Measurements from ENCODE around the gene EFTUD2. TPM values are rescaled to one million over a fixed set of nuclear protein-coding genes. Genes with fewer than 3 reads are reported as not detected.
A peak's percentile ranks its signal among the peaks of the same experiment; 100 is the strongest.

EFTUD2 gene
- total RNA-seq, 4 donors from 2014 or later = 37.4 to 136 (median 65.4) TPM

GRCh38 chr17:44906763-44907728 is 7.8 kb upstream of the EFTUD2 start:
- H3K27me3 ChIP-seq = peaks cover 8% of the 10 kb centered on the region
- no peak for DNase-seq

DNA sequence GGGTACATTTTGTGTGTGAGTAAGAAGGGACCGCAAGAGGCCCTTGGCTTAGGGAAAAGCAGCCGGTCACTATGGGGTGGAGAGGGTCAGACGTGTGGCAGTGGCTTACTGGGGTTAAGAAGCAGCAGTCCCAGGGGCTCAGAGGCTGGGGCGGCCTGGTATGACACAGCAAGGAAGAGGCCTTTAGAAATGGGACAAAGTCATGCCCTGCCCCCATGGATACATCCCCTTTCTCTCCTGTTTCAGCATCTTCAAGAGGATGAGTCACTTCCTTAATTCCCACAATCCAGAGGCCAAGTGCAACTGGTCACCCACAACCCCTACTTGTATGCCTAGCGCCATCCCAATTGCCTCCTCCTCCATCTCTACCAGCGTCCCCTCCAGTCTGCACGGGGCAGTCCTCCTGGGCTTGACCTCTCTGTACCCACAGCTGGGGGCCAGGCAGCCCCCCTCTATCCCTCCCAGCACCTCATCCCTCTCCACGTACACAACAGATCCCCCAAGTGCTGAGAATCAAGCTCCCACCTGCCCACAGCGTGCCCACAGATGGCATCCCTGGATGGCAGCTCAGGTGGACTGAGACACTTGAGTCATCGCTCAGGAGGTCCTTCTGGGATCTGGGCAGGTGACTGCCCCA is 6.9 kb upstream of the EFTUD2 start:
- H3K27me3 ChIP-seq = no peaks in the 10 kb centered on the region
- peaks cover 4 to 15% (median 10%) of the 10 kb centered on the region in 4 donors for H3K4me1 ChIP-seq
- in situ Hi-C loops (cut with MboI; ENCODE audit: low pct_ligation_motif_present in 1 of 4, low pct_unique_long_range_greater_than_20kb in 1 of 4, low sequenced_read_pairs in 3 of 4) (no loop called here), intact Hi-C loops (cut with DNase I; ENCODE audit: low total_unique reads) (no loop called here)
- no peaks in the 10 kb centered on the region for H3K9me3 ChIP-seq
- 72 to 74% methylated on average over 5 to 10 of the region's 10 CpGs for WGBS, 2 donors (ENCODE audit: low coverage in 1 of 2)
- H3K27ac ChIP-seq = peak overlapping the region in 3 of 4 donors; percentile 47 to 67 (median 54)
- TF ChIP-seq, protein P1, sequence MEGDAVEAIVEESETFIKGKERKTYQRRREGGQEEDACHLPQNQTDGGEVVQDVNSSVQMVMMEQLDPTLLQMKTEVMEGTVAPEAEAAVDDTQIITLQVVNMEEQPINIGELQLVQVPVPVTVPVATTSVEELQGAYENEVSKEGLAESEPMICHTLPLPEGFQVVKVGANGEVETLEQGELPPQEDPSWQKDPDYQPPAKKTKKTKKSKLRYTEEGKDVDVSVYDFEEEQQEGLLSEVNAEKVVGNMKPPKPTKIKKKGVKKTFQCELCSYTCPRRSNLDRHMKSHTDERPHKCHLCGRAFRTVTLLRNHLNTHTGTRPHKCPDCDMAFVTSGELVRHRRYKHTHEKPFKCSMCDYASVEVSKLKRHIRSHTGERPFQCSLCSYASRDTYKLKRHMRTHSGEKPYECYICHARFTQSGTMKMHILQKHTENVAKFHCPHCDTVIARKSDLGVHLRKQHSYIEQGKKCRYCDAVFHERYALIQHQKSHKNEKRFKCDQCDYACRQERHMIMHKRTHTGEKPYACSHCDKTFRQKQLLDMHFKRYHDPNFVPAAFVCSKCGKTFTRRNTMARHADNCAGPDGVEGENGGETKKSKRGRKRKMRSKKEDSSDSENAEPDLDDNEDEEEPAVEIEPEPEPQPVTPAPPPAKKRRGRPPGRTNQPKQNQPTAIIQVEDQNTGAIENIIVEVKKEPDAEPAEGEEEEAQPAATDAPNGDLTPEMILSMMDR (IDR thresholded peaks at IDR 0.05) = no peak
- no peak for TF ChIP-seq POLR2A (IDR thresholded peaks at IDR 0.05)
- TF ChIP-seq POLR2AphosphoS5 (IDR thresholded peaks at IDR 0.05) = no peak
- TF ChIP-seq EP300 (IDR thresholded peaks at IDR 0.05; ENCODE audit: low read depth) = no peak
- DNase-seq = no peak
- H3K36me3 ChIP-seq = no peaks in the 10 kb centered on the region
- H3K4me3 ChIP-seq = no peak overlapping the region

More at GRCh38 chr17:44906763-44907728, 7.8 kb upstream of the EFTUD2 start:
- in situ Hi-C loops (cut with MboI; ENCODE audit: low pct_ligation_motif_present in 1 of 4, low pct_unique_long_range_greater_than_20kb in 1 of 4, low sequenced_read_pairs in 3 of 4) (no loop called here), intact Hi-C loops (cut with DNase I; ENCODE audit: low total_unique reads) (no loop called here)
- WGBS, 2 donors (ENCODE audit: low coverage in 1 of 2) = 86% methylated on average over 18 of the region's 18 CpGs; no CpG with 5 or more reads in 1 of the 2 donors
- Histone ChIP-seq H3K27ac (no peak overlapping the region), H3K9me3 (no peaks in the 10 kb centered on the region), H3K4me1 (peaks cover 9 to 22% (median 16%) of the 10 kb centered on the region in 4 donors), H3K4me3 (no peak overlapping the region), H3K36me3 (no peaks in the 10 kb centered on the region)
- TF ChIP-seq, protein P1 (IDR thresholded peaks at IDR 0.05) = no peak
- TF ChIP-seq POLR2AphosphoS5 (IDR thresholded peaks at IDR 0.05) (no peak), EP300 (IDR thresholded peaks at IDR 0.05; ENCODE audit: low read depth) (no peak), POLR2A (IDR thresholded peaks at IDR 0.05) (no peak)

DNA sequence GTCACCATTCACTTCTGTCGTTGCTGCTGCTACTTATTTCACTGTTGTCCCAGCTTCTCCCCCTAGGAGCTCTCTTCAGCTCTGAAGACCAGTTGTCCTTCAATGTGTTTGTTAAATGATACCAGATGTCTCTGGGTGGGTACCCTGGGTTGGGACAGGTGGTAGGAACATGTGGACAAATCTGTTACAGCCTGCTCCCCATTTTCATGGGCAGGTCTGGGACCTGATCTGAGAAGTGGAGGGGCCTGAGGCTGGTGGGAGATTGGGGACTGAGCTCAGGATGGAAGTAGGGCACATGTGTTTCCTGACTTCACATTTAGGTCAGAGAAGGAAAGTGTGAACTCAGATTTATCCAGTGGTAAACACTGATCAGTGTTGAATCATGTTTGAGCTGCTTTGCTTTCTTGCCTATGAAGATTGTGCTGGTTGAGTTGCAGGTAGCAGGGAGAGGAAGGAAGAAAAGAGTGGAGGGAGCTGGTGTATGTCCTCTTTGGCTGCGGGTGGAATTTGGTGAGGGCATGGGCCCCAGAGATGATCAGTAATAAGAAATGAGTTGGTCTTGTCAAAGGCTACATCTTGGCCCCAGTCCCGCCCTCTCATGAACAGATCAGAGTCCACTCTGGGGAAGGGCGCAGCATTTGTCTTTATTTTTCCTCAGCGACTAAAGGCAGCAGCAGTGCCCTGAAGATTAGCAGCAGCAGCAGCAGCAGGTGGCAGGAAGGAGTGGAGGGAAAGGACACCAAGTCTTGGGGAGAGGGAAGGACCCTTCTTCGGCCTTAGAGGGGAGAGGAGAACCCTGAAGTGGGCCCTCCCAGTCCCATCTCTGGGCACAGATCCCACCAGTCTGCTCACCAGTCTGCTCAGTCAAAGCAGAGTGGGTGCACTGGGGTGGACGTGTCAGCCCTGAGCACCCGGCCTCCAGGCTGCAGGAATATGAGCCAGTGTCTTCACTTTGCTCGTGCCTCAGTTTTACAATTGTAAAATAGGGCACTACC is 6.1 kb upstream of the EFTUD2 start:
- WGBS, 2 donors (ENCODE audit: low coverage in 1 of 2) = 47 to 60% methylated on average over 2 to 9 of the region's 9 CpGs
- peak; percentile 71 for DNase-seq
- H3K27ac ChIP-seq = peak overlapping the region in 3 of 4 donors; percentile 47 to 67 (median 54)
- TF ChIP-seq EP300 (IDR thresholded peaks at IDR 0.05; ENCODE audit: low read depth) (no peak), POLR2AphosphoS5 (IDR thresholded peaks at IDR 0.05) (peak in 2 of 3 donors; percentile 41 to 57), POLR2A (IDR thresholded peaks at IDR 0.05) (peak; percentile 30)
- TF ChIP-seq, protein P1 (IDR thresholded peaks at IDR 0.05) = no peak
- peaks cover 4 to 14% (median 12%) of the 10 kb centered on the region in 4 donors for H3K4me1 ChIP-seq
- in situ Hi-C loops (cut with MboI; ENCODE audit: low pct_ligation_motif_present in 1 of 4, low pct_unique_long_range_greater_than_20kb in 1 of 4, low sequenced_read_pairs in 3 of 4) = no loop called here
- no peak overlapping the region for H3K4me3 ChIP-seq
- no peaks in the 10 kb centered on the region for H3K36me3 ChIP-seq
- no peaks in the 10 kb centered on the region for H3K9me3 ChIP-seq
- no peaks in the 10 kb centered on the region for H3K27me3 ChIP-seq
- intact Hi-C loops (cut with DNase I; ENCODE audit: low total_unique reads) = no loop called here
